HEK293T (cell line): ENCODE results near the gene DNAJA2.

Source experiments
- CTCF ChIA-PET: fragments of 350-600 bp; formaldehyde crosslinking; extraction: SDS; loops from one replicate; lab custom pipeline; 2021; ENCODE audit warnings: antibody characterized with exemption, inconsistent platforms; lab: Yijun Ruan, JAX
- POLR2A ChIA-PET: fragments of 350-600 bp; formaldehyde crosslinking; extraction: SDS; loops from one replicate; lab custom pipeline; 2020; ENCODE audit warnings: antibody characterized with exemption, inconsistent platforms; lab: Yijun Ruan, JAX
- DNase-seq: peaks from one replicate; pipeline ENCODE4 v3.0.0; 2012; ENCODE audit warnings: mixed read lengths; ENCODE audit errors: extremely low spot score
- ARNT ChIP-seq: fragments of 450-650 bp; IDR thresholded peaks from 2 replicates; pipeline ENCODE4 v1.6.1; 2017; ENCODE audit warnings: mild to moderate bottlenecking
- BHLHE40 ChIP-seq: fragments of 450-650 bp; IDR thresholded peaks from 2 replicates; pipeline ENCODE4 v1.6.1; 2016; ENCODE audit warnings: mild to moderate bottlenecking, moderate library complexity, borderline replicate concordance
- CTBP1 ChIP-seq: fragments of 450-650 bp; IDR thresholded peaks from 2 replicates; pipeline ENCODE4 v1.6.1; 2016; ENCODE audit warnings: borderline replicate concordance
- ELF4 ChIP-seq: fragments of 450-650 bp; IDR thresholded peaks from 2 replicates; pipeline ENCODE4 v1.6.1; 2017; ENCODE audit warnings: antibody characterized with exemption
- FOXA1 ChIP-seq: fragments of 450-650 bp; IDR thresholded peaks from 2 replicates; pipeline ENCODE4 v1.6.1; 2016; ENCODE audit warnings: mild to moderate bottlenecking
- FOXK2 ChIP-seq: fragments of 450-650 bp; IDR thresholded peaks from 2 replicates; pipeline ENCODE4 v1.6.1; 2016; ENCODE audit warnings: mild to moderate bottlenecking
- FOXM1 ChIP-seq: fragments of 450-650 bp; IDR thresholded peaks from 2 replicates; pipeline ENCODE4 v1.6.1; 2017; ENCODE audit warnings: mild to moderate bottlenecking, borderline replicate concordance
- HDGF ChIP-seq: fragments of 450-650 bp; IDR thresholded peaks from 2 replicates; pipeline ENCODE4 v1.6.1; 2017; ENCODE audit warnings: antibody characterized with exemption, borderline replicate concordance
- L3MBTL2 ChIP-seq: fragments of 450-650 bp; conservative IDR thresholded peaks from 2 replicates; pipeline ENCODE4 v1.6.1; 2016; ENCODE audit warnings: mild to moderate bottlenecking
- LEF1 ChIP-seq: fragments of 450-650 bp; IDR thresholded peaks from 2 replicates; pipeline ENCODE4 v1.6.1; 2017; ENCODE audit warnings: mild to moderate bottlenecking, borderline replicate concordance
- NFRKB ChIP-seq: fragments of 450-650 bp; IDR thresholded peaks from 2 replicates; pipeline ENCODE4 v1.6.1; 2016; ENCODE audit warnings: mild to moderate bottlenecking, moderate library complexity
- PKNOX1 ChIP-seq: fragments of 450-650 bp; IDR thresholded peaks from 2 replicates; pipeline ENCODE4 v1.6.1; 2016
- SP1 ChIP-seq: fragments of 450-650 bp; IDR thresholded peaks from 2 replicates; pipeline ENCODE4 v1.6.1; 2017
- SUZ12 ChIP-seq: fragments of 450-650 bp; IDR thresholded peaks from 2 replicates; pipeline ENCODE4 v1.6.1; 2016; ENCODE audit warnings: mild to moderate bottlenecking
- TARDBP ChIP-seq: fragments of 450-650 bp; IDR thresholded peaks from 2 replicates; pipeline ENCODE4 v1.6.1; 2016
- ZNF384 ChIP-seq: fragments of 450-650 bp; IDR thresholded peaks from 2 replicates; pipeline ENCODE4 v1.6.1; 2016

Gene DNAJA2

GRCh38 chr16:46920402-46921068 is 52.9 kb downstream of the DNAJA2 start:
- TF ChIP-seq ZNF384 (no peak), ARNT (no peak), FOXK2 (no peak), L3MBTL2 (no peak), BHLHE40 (no peak), NFRKB (no peak), SUZ12 (no peak), FOXA1 (no peak), FOXM1 (no peak), CTBP1 (no peak), HDGF (no peak), TARDBP (no peak), PKNOX1 (no peak)
- POLR2A ChIA-PET = no interaction called here
- no peak for DNase-seq
- CTCF ChIA-PET = interaction anchor here (0.7 to 0.8 kb wide), 2 partner anchors 10 to 67 kb away, joined by 3 read pairs; no protein-coding TSS in a partner anchor

GRCh38 chr16:46918905-46919792 is 54.3 kb downstream of the DNAJA2 start:
- CTCF ChIA-PET = no interaction called here
- DNase-seq = no peak
- POLR2A ChIA-PET = interaction anchor here (0.9 kb wide), 1 partner anchor 35 kb away, joined by 3 read pairs; the partner anchor contains the start of gene GPT2
- TF ChIP-seq ELF4 (no peak), FOXK2 (no peak), FOXM1 (no peak), BHLHE40 (no peak), CTBP1 (no peak), FOXA1 (no peak), HDGF (no peak), ARNT (no peak), SUZ12 (no peak), PKNOX1 (no peak), L3MBTL2 (no peak), SP1 (no peak)

GRCh38 chr16:46918400-46918799 is 55.1 kb downstream of the DNAJA2 start:
- no peak for DNase-seq
- POLR2A ChIA-PET = interaction anchor here (0.9 kb wide), 1 partner anchor 35 kb away, joined by 3 read pairs; the partner anchor contains the start of gene GPT2
- CTCF ChIA-PET = no interaction called here
- TF ChIP-seq SUZ12 = no peak

- CTCF ChIA-PET = no interaction called here
- POLR2A ChIA-PET = no interaction called here
- no peak for TF ChIP-seq L3MBTL2
- no peak for TF ChIP-seq ELF4
- TF ChIP-seq TARDBP = no peak
- TF ChIP-seq FOXK2 = no peak
- no peak for TF ChIP-seq CTBP1
- TF ChIP-seq LEF1 = no peak
- TF ChIP-seq FOXA1 = no peak
- no peak for TF ChIP-seq ARNT
- TF ChIP-seq PKNOX1 = no peak
- no peak for TF ChIP-seq SP1
- TF ChIP-seq HDGF = no peak
- TF ChIP-seq ZNF384 = no peak
- TF ChIP-seq BHLHE40 = no peak
- TF ChIP-seq NFRKB = no peak
Measured at GRCh38 chr16:46916980-46917379, 56.5 kb downstream of the DNAJA2 start.

GRCh38 chr16:46915483-46916025 is 57.9 kb downstream of the DNAJA2 start:
- no peak for DNase-seq
- CTCF ChIA-PET = no interaction called here
- TF ChIP-seq TARDBP (no peak), HDGF (no peak), SP1 (no peak), ZNF384 (no peak), ARNT (no peak), LEF1 (no peak), BHLHE40 (no peak), PKNOX1 (no peak), NFRKB (no peak), L3MBTL2 (no peak), FOXA1 (no peak), SUZ12 (no peak), CTBP1 (no peak), FOXM1 (no peak), FOXK2 (no peak), ELF4 (no peak)
- POLR2A ChIA-PET = no interaction called here

More at GRCh38 chr16:46916980-46917379, 56.5 kb downstream of the DNAJA2 start:
- peak; percentile 35 for DNase-seq
